IPS-NIHi7 (cell line): ENCODE data around the gene TRIM67.

Source experiments
- DNase-seq: peaks from one replicate; pipeline ENCODE4 v3.0.0; 2012; ENCODE audit warnings: mixed read lengths; ENCODE audit errors: extremely low spot score

TRIM67 gene

GRCh38 chr1:231233735-231234417, 72.0 kb downstream of the TRIM67 start:
- DNase-seq: no peak

- DNase-seq: no peak
Measured at GRCh38 chr1:231234506-231234905, 72.6 kb downstream of the TRIM67 start.

GRCh38 chr1:231235526-231236207, 73.8 kb downstream of the TRIM67 start:
- DNase-seq: no peak

- no peak for DNase-seq
Measured at GRCh38 chr1:231236208-231236591, 74.3 kb downstream of the TRIM67 start.

- no peak for DNase-seq
Measured at GRCh38 chr1:231236938-231237337, 75.1 kb downstream of the TRIM67 start.

- DNase-seq: no peak
Measured at GRCh38 chr1:231238298-231238697, 76.4 kb downstream of the TRIM67 start.

- DNase-seq: peak; percentile 20
Measured at GRCh38 chr1:231240531-231240882, 78.6 kb downstream of the TRIM67 start.

- DNase-seq: peak; percentile 98
Measured at GRCh38 chr1:231240883-231241735, 79.3 kb downstream of the TRIM67 start, which contains the start of gene GNPAT. GNPAT (plus strand) TSS chr1:231241212; CDS start chr1:231241379, 167 bp downstream.

- DNase-seq: peak; percentile 46
Measured at GRCh38 chr1:231241750-231242149, 79.9 kb downstream of the TRIM67 start.

- no peak for DNase-seq
Measured at GRCh38 chr1:231242516-231243198, 80.8 kb downstream of the TRIM67 start.

- no peak for DNase-seq
Measured at GRCh38 chr1:231248778-231249177, 86.9 kb downstream of the TRIM67 start.

- DNase-seq: peak; percentile 24
Measured at GRCh38 chr1:231252336-231252735, 90.5 kb downstream of the TRIM67 start.

GRCh38 chr1:231260351-231260750, 98.5 kb downstream of the TRIM67 start:
- DNase-seq: no peak

GRCh38 chr1:231264642-231265041, 102.8 kb downstream of the TRIM67 start:
- DNase-seq: no peak

GRCh38 chr1:231265379-231265778, 103.5 kb downstream of the TRIM67 start:
- no peak for DNase-seq

GRCh38 chr1:231266811-231267322, 105.0 kb downstream of the TRIM67 start:
- no peak for DNase-seq
